Raji (cell line): ENCODE measurements around the gene AP2A1.

Experiments used
- POLR2A ChIP-seq: IDR thresholded peaks from 2 replicates; pipeline ENCODE4 v1.6.1; 2011; ENCODE audit warnings: low read depth, low read length, control low read depth; ENCODE audit not compliant: insufficient read depth

Gene AP2A1

DNA sequence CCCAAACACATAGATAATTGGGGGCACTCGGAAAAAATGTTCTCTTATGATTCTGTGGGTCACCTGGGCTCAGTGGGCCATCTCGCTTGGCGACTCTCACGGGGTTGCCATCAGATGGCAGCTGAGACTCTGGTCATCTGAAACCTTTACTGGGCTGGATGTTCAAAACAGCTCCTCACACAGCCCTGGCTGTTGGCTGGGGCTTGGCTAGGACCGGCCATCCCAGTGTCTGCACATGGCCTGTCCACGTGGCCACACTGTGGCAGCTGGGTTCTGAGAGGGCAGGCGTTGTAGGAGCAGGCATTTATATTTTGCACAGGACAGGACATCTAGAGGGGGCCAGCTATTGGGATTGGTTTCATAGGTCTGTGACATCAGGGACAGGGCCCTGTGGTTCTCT, 66.8 kb downstream of the AP2A1 start:
- TF ChIP-seq POLR2A, result no peak

DNA sequence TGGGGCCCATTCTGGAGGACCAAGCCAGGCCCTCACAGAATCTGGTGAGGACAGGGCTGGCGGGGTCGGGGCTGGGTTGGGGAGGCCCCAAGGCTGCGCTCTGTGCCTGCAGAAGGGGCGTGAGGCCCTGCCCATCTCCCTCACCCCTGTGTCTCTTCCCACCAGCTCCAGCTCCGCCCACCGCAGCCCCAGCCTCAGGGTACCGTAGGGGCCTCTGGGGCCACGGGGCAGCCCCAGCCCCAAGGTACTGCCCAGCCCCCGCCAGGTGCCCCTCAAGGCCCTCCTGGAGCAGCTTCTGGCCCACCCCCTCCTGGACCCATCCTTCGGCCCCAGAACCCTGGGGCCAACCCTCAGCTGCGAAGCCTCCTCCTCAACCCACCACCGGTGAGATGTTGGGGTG, 68.8 kb downstream of the AP2A1 start:
- no peak for TF ChIP-seq POLR2A

DNA sequence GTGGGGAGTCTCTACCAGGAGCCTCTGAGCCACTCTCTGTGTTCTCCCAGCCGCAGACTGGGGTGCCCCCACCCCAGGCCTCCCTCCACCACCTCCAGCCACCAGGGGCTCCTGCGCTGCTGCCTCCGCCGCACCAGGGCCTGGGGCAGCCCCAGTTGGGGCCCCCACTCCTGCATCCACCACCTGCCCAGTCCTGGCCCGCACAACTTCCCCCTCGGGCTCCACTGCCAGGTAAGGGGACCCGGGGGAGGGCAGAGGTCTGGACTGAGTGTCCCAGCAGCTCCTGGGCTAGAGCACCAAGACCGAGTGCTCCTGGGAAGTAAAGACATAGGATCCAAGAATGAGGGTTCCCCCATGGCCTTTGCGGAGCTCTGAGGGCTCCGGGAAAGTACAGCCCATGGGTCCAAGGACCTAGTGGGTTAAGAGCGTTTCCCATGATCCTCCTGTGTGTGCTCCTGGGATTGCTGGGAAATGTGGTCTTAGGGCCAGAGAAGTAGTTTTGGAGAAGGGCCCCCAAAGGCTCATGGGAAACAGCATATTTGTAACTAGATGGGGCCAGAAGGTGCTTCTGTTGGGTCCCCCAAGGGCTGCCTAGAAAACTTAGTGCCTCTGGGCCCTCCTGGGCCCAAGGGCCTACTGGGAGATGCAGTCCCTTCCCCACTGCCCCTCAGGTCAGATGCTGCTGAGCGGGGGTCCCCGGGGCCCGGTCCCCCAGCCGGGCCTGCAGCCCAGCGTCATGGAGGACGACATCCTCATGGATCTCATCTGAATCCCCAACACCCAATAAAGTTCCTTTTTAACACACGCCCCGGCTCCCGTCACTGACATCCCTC, 69.6 kb downstream of the AP2A1 start:
- TF ChIP-seq POLR2A, result no peak

DNA sequence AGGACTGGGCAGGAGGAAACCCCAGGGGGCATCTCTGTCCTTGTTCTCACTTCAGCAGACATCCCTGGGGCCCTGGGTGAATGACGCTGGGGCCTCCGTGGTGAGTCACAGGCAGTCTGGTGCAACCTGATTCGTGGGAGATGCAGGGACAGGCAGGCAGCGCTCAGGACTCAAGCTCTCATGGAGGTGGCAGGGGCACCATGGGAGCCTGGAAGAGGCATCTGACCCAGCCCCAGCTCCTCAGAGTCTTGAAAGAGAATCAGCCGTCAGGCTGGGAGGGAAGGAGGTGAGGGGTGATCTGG, 70.2 kb downstream of the AP2A1 start:
- TF ChIP-seq POLR2A, result no peak

DNA sequence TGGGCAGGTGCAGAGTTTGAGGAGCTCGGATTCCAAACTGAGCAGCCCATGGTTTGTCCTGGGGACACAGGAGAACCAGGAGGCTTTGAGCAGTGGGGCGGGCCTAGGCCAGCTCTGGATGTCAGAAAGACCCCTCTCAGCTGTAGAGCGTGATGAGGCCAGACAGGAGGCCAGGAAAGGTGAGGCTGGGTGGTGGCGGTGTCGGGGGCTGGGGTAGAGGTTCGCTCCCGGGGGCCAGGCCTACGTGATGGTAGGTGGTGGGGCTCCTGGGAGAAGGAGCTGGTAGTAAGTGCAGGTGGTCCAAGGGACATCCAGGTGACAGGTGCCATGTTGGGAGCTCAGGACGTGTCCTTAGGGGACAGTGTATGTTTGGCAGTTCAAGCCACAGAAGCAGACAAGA, 70.6 kb downstream of the AP2A1 start:
- TF ChIP-seq POLR2A, result no peak

DNA sequence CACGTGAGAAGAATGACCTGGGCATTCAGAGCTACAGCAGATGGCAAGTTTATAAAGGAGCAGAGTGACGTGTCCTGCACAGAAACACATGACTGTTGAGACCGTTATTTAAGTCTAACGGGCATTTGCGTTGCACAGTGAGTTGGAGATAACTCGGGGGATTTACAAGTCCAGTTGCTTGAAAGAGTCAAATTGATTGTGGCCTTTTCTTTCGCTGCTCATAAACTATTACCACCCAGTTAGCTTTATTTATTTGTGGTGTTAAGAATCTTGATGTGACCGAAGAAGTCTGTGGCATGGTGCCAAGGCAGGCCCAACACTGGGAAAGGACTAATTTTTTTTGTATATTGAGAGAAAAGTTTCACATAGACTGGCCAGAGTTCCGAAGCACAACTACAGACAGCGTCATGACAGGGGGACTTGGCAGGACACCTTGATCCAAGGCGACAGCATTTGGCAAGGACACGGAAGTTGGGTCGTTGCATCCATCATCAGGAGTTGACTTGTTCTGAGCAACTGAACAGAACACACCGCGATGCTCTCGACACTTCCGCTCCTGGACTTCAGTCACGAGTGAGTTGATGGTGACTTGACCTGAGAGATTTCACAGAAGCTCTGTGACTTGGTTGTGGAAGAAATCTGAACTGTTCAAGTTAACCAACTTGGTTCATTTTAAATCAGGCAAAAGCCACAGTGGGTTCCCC, 72.2 kb downstream of the AP2A1 start:
- TF ChIP-seq POLR2A, result no peak

DNA sequence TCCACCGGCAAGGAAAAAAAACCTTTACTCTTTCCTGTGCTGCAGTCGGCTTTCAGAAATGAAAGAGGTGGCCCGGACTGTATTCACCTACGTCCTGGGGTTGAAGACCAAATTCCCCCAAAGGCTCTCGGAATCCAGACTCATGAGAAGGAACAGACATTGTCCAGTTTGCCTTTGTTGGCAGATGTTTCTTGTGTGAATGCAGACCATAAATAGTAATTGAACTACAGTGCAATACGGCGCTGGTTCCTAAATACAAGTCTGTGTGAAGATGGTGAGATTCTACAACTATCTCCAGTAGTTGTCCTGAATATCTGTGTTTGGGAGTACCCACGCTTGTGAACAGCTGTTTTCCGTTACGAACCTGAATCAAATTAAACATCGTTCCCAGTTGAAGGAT, 72.9 kb downstream of the AP2A1 start:
- no peak for TF ChIP-seq POLR2A

DNA sequence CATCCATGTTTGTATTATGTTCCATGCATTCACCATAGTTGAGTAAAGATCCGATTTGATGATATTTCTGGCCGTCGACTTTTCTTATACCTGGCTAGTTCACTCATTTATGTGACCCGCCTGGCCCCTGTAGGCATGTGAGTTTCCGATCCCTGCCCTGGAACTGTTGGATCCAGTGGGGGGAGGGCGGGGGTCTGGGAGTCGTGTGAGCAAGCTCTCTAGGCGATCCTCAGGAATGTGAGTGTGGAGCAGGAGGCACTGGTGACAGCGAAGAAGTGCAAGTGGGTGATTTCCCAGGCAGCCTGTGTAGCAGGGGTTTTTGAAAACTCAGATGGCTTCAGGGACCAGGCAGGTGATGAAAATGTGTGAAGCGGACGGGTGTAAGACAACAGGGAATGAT, 73.5 kb downstream of the AP2A1 start:
- no peak for TF ChIP-seq POLR2A

DNA sequence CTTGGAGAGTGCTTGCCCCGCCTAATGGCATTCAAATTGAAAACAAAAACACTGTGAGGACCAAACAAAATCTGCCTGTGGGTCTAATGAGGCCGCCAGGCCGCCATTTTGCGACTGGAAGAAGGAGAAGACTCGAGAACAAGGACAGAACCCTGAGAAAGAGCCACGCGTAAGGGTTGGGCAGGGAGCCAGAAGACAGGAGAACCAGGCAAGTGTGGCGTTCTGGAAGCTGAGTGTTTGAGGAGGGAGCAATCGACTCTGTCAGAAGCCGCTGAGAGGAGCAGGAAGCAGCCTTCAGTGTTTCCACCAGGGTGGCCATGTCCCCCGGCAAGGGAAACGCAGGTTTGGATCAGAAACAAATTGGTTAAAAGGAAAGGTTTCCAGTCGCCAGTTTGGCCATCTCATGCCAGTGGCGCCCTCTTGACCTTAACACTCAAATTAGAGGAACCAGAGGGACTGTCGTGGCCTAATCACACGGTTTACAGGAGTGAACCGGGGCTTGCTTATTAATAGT, 74.0 kb downstream of the AP2A1 start:
- TF ChIP-seq POLR2A, result no peak

DNA sequence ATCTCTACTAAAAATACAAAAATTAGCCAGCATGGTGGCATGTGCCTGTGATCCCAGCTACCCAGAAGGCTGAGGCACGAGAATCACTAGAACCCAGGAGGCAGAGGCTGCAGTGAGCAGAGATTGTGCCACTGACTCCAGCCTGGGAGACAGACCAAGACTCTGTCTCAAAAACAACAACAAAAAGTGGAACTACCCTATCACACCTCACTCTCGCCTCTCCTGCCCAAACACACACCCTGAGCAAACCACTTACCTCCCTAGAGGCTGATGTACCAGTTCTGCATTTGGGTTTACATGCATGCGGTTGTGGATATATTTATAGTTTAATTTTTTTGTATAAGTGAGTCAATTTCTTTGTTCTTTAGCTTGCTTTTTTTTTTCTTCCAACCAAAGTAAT, 76.5 kb downstream of the AP2A1 start:
- TF ChIP-seq POLR2A, result no peak

DNA sequence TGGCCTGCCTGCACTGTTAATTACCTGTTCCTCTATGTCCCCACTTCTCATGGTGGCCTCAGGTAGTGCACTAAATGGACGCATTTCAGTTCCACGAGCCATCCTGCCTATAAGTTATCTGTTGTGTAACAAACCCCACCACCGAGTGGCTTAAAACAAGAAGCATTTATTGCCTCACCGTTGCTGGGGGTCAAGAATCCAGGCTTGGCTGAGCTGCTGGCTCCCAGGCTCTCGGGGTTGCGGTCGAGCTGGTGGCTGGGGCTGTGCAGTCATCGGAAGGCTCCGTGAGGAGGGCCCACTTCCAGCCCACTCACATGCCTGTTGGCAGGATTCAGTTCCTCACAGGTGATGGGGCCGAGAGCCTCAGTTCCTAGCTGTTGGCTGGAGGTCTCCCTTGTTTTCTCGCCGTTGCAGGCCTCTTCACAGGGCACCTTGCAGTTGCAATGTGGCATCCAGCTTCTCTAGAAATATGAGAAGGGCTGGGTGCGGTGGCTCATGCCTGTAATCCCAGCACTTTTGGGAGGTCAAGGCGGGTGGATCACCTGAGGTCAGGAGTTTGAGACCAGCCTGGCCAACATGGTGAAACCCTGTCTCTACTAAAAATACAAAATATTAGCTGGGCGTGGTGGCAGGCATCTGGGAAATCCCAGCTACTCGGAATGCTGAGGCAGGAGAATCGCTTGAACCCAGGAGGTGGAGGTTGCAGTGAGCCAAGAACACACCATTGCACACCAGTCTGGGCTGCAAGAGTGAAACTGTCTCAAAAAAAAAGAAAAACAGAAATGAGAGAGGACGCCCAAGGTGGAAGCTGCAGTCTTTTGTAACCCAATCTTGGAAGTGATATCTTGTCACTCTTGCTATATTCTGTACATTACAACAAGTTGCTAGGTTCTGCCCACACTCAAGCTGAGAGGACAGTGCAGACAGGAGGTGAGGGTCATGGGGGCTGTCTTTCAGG, 77.6 kb downstream of the AP2A1 start:
- no peak for TF ChIP-seq POLR2A

DNA sequence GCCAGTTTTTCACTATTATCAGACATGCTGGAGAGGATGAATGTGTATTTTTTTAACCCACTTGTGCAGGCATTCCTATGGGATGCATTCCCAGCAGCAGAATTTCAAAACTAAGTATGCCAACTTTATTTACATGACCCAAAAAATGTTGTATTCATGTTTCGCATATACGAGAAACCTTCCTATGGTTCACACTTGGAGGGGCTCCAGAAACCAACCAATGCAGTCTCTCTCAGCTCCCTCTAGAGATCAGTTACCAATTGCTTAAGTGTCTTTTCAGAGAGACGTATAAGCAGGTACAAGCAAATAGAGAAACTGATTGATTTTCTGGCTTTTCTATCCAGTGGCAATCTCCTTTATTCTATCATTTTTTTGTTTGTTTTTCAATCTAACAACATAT, 78.6 kb downstream of the AP2A1 start:
- TF ChIP-seq POLR2A, result no peak

DNA sequence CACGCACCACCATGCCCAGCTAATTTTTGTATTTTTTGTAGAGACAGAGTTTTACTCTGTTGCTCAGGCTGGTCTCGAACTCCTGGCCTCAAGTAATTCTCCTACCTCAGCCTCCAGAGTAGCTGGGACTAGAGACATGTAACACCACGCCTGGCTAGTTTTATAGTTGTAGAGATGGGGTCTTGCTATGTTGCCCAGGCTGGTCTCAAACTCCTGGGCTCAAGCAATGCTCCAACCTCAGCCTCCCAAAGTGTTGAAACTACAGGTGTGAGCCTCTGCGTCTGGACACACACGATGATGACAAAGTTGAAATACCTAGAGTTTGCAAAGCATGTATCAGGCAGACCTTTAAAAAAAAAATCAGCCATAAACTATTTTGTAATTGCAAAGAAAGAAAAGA, 79.6 kb downstream of the AP2A1 start:
- TF ChIP-seq POLR2A, result no peak

DNA sequence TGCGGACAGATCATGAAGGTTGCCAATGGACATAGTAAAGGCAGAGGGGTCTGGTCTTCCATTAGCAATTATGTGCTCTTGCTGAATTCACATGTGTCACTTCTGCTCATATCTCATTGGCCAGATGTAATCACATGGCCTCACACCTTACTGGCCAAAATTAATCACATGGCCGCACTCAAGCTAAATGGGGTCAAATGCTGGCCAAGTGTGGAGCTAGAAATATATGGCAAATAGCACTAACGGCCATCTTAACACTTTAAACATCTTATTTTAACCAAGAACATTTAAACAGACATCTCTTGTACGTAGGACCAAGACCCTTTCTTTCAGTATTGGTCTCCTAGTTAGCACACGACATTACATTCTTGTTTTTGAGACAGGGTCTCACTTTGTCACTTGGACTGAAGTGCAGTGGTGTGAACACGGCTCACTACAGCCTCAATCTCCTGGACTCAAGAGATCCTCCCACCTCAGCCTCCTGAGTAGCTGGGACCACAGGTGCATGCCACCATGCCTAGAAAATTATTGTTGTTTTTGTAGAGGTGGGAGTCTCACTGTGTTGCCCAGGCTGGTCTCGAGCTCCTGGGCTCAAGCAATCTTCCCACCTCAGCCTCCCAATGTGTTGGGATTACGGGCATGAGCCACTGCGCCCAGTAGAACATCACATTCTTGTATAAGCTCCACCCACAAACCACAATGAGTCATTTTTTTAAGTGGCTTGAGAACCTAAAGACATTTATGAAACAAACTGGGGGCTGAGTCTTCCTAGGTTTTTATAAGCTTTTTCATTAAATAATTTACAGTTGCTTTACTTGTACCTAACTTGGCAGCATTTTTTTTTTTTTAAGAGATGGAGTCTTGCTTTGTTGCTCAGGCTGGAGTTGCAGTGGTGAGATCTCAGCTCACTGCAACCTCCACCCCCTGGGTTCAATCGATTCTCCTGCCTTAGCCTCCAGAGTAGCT, 81.2 kb downstream of the AP2A1 start:
- TF ChIP-seq POLR2A, result no peak
